ENCODE data around the gene KCNS3. TPM values are rescaled to one million over a fixed set of nuclear protein-coding genes. Genes with fewer than 3 reads are reported as not detected.

Gene KCNS3
- polyA plus RNA-seq, 1 donor from 2014 or later: not detected

DNA sequence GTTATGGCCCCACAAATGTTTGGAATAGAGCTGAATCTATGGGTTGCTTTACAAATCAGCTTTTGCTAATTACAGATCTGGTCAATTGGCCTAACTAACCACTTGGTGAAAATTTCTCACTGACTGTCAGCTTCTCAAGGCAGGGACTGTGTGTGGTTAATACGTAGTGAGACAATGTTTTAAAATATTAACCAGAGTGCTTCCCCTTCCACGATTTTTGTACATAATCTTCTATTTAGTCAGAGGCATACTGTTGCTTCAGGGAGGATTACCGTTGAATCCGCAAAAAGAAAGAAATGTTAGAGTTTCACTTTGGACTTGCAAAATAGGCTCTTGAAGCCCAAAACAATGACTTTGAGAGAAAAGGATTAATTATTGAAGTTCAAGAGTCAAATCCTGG lies 14.9 kb upstream of the KCNS3 start:
- peaks cover 18% of the 10 kb centered on the region for H3K27me3 Mint-ChIP-seq
- no peak overlapping the region for H3K27ac Mint-ChIP-seq
- no peaks in the 10 kb centered on the region for H3K4me1 Mint-ChIP-seq

DNA sequence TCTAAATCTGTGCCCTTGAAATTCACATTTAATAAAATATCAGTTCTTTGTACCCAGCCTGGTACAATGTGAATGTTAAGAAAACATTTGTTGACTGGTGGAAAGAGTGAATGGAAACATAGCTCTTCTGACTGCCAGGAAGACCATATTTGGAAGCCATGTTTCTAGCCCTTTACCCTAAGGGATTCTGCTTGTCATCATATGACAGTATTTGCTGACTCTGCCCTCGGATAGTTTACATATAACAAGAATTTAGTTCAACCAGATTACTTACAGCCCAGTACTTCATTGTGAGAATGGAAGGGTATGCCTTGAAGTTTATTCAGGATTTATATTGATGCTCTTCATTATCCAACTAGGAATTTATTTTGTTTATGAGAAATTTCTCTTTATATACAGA lies 13.8 kb upstream of the KCNS3 start:
- Mint-ChIP-seq H3K4me1 (no peaks in the 10 kb centered on the region), H3K4me3 (no peak overlapping the region), H3K9me3 (no peaks in the 10 kb centered on the region), H3K27me3 (peaks cover 11% of the 10 kb centered on the region), H3K36me3 (no peaks in the 10 kb centered on the region), H3K27ac (no peak overlapping the region)

More for the DNA sequence above, 14.9 kb upstream of the KCNS3 start:
- Mint-ChIP-seq H3K36me3 (no peaks in the 10 kb centered on the region), H3K4me3 (no peak overlapping the region), H3K9me3 (no peaks in the 10 kb centered on the region)

DNA sequence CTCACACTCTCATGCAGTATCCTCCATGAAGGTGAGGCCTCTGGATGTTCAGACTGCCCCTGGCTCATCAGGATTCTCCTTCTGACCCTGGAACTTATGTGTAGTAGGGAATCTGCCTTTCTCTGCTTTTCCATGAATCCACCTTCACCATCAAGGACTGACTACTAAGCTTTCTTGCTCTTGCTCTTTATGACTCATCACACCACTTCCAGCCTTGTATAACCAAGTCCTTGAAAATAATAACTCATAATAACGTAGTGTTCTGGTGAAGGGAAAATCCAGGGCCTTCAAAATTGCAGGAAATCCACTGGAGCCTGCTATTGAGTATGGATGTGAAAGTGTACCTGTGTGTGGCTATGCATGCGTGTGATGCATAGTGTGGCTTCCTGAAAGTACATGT lies 11.3 kb upstream of the KCNS3 start:
- H3K4me1 Mint-ChIP-seq: no peaks in the 10 kb centered on the region
- H3K36me3 Mint-ChIP-seq: no peaks in the 10 kb centered on the region
- no peaks in the 10 kb centered on the region for H3K9me3 Mint-ChIP-seq
- H3K27me3 Mint-ChIP-seq: peaks cover 11% of the 10 kb centered on the region
- no peak overlapping the region for H3K4me3 Mint-ChIP-seq
- H3K27ac Mint-ChIP-seq: no peak overlapping the region

DNA sequence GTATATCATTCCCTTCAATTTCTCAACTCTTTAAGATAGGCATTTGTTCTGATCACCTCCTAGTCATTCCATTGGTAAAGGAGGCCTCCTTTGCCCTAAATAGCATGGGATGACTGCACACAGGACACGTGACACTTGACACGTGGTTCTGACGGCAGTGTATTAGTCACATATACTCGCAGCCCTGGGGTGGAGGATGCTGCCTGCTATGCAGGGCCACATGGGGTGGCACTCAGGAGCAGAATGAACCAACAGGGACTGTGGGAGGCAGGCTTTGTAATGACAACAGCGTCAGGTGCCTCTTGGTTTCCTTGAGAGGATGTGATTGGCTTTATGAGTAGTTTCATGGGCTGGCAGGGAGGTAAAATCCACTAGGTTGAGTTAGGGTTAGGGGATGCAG lies 9.3 kb upstream of the KCNS3 start:
- no peak overlapping the region for H3K27ac Mint-ChIP-seq
- peaks cover 0 to 2% (median 0%) of the 10 kb centered on the region in 3 donors for H3K4me1 Mint-ChIP-seq
- no peaks in the 10 kb centered on the region for H3K36me3 Mint-ChIP-seq
- H3K4me3 Mint-ChIP-seq: no peak overlapping the region
- H3K27me3 Mint-ChIP-seq: peaks cover 20% of the 10 kb centered on the region
- H3K9me3 Mint-ChIP-seq: no peaks in the 10 kb centered on the region

DNA sequence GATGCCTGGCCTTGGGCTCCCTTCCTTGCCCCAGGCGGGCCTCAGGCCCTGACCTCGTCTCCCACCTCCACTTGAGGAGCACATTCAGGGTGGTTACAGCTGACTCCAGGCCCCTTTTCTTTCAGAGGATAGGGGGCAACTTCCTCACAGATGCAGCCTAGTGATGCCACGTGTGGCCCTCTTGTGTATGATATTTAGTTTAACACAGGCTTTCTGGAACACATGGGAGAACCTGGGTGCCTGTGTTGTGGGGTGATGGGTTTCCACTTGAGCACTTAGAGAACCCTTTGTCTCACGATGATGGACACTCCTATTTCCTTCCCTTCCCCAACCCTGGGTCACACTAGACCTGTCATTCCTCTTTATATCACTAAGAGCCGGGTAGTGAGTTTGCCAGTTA lies 6.8 kb upstream of the KCNS3 start:
- Mint-ChIP-seq H3K27me3 (peaks cover 35% of the 10 kb centered on the region), H3K4me3 (no peak overlapping the region), H3K36me3 (no peaks in the 10 kb centered on the region), H3K27ac (no peak overlapping the region), H3K9me3 (no peaks in the 10 kb centered on the region), H3K4me1 (peaks cover 0 to 2% (median 0%) of the 10 kb centered on the region in 3 donors)

DNA sequence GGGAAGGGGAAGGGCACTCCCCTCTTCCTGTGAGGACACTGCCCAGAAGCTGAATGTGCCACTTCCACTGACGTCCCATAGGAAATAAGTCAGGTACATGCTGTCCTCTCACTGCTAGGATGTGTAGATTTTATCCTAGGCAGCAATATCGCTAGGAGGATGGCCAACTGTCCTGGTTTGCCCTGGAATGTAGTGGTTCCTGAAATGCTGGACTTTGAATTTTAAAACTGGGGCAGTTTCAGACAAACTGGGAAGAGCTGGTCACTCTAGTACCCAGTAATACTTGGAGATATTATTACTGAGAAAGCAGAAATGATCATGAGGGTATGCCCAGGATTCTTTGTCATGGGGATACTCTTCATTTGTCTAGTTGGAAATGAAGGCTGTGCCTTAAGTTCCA lies 5.4 kb upstream of the KCNS3 start:
- H3K36me3 Mint-ChIP-seq: no peaks in the 10 kb centered on the region
- H3K27me3 Mint-ChIP-seq: peaks cover 45% of the 10 kb centered on the region
- no peak overlapping the region for H3K4me3 Mint-ChIP-seq
- peaks cover 2 to 6% (median 4%) of the 10 kb centered on the region in 3 donors for H3K4me1 Mint-ChIP-seq
- no peak overlapping the region for H3K27ac Mint-ChIP-seq
- H3K9me3 Mint-ChIP-seq: no peaks in the 10 kb centered on the region

DNA sequence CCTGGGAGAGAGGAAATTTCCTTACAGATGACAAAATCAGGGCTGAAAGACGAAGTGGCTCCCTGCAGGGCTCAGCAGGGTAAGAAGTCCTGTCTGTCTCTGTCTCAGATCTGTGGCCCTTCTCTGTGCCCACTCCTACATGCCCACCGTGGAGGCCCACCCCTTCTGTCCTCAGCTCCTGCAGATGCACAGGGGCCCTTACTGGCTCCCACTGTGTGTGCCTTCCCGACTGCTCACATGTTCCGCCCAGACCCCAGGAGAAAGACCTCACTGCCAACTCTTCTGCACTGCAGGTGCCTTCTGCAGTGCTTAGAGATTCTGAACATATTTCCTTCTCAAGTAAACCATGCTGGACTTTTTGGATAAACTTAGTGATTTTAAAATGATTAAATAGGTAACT lies 1.9 kb upstream of the KCNS3 start:
- Mint-ChIP-seq H3K27me3 (peaks cover 51% of the 10 kb centered on the region), H3K27ac (peak overlapping the region in 1 of 3 donors; percentile 20), H3K36me3 (no peaks in the 10 kb centered on the region), H3K9me3 (no peaks in the 10 kb centered on the region), H3K4me3 (peak overlapping the region in 1 of 4 donors; percentile 88), H3K4me1 (peaks cover 2 to 12% (median 5%) of the 10 kb centered on the region in 3 donors)

DNA sequence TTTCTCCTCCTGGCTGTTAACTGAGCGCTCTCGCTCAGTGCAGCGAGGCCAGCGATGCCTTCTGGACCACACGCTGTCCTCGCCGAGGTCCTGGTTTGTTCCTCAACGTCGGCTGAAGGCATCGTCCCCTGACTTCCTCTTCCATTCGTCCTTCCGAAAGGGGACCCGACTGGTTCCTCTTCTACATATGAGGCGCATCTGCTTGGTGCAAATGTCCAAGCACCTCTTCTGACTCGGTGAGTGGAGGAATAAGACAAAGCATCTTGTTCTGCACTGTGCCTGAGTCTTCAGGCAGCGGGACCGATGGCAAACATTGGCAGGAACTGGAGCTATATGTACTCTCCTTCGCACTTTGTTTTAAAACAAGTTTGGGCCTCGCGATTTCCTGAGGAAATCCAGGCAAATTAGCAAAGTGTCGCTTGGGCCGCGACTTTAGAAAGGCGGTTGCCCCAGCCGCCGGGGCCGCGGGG lies 621 bp upstream of the KCNS3 start:
- H3K27me3 Mint-ChIP-seq: peaks cover 56% of the 10 kb centered on the region
- H3K27ac Mint-ChIP-seq: peak overlapping the region; percentile 17 to 78 (median 71)
- H3K36me3 Mint-ChIP-seq: no peaks in the 10 kb centered on the region
- H3K9me3 Mint-ChIP-seq: no peaks in the 10 kb centered on the region
- peak overlapping the region; percentile 87 to 95 (median 91) for H3K4me3 Mint-ChIP-seq
- peaks cover 2 to 12% (median 5%) of the 10 kb centered on the region in 3 donors for H3K4me1 Mint-ChIP-seq

DNA sequence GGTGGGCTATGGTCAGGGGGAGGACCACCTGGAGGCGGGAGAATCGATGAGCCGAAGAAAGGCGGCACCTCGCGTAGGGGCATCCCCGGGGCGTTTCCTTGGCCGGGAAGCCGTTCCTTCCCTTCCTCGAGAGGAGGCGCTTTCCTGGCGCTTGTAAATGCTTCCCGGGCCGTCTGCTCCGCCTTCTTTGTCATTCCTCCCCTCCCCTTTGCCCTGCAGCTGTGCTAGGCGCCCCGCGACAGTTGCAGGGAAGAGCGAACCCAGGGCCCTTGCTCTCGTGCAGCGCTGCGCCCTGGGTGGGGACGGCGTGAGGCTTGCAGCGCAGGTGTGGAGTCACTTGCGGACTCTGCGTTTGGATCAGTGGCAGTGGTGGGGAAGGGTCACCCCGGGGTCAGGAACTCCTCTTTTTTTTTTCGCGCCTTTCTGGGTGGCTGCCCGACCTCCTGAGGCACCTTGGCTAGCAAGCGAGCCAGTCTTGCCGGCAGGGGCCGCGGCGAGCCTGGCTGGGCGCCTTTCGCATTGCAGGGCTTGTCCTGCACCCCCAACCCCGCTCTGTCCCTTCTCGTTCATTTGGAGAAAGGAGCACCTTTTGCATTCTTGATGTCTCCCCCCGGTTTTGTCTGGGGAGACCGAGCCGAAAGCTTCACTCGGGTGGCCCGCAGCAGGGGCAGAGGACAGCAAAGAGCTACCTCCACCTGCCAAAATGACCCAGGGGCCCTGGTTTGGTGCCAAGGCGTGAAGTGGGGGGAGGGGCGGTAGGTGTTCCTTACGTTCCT lies 858 bp downstream of the KCNS3 start:
- Mint-ChIP-seq H3K36me3 (peaks cover 2% of the 10 kb centered on the region), H3K27ac (no peak overlapping the region), H3K27me3 (peaks cover 45% of the 10 kb centered on the region), H3K4me1 (peaks cover 0 to 12% (median 5%) of the 10 kb centered on the region in 3 donors), H3K9me3 (peaks cover 0 to 4% (median 3%) of the 10 kb centered on the region in 3 donors), H3K4me3 (peak overlapping the region; percentile 86 to 95 (median 90))

DNA sequence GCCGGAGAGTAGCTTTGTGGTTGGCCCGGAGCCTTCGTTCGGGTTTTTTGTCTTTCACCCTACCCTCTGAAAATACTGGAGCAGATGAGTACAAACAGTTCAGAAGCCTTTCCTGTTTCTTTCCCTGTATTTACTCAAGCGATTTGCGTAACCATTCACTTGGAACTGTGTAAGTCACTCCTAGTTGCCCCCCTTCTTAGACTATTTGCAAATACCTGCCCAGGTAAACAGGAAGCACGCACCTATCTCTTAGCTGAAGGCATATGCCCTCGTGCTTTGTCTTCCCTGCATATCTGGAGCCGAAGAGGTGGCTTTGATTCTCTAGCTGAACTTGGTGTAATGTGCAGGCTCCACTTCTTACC lies 1.4 kb downstream of the KCNS3 start:
- Mint-ChIP-seq H3K36me3 (peaks cover 2% of the 10 kb centered on the region), H3K27ac (no peak overlapping the region), H3K4me1 (peaks cover 0 to 12% (median 5%) of the 10 kb centered on the region in 3 donors), H3K4me3 (peak overlapping the region in 3 of 4 donors; percentile 38 to 95 (median 87)), H3K27me3 (peaks cover 45% of the 10 kb centered on the region), H3K9me3 (peaks cover 0 to 4% (median 3%) of the 10 kb centered on the region in 3 donors)

DNA sequence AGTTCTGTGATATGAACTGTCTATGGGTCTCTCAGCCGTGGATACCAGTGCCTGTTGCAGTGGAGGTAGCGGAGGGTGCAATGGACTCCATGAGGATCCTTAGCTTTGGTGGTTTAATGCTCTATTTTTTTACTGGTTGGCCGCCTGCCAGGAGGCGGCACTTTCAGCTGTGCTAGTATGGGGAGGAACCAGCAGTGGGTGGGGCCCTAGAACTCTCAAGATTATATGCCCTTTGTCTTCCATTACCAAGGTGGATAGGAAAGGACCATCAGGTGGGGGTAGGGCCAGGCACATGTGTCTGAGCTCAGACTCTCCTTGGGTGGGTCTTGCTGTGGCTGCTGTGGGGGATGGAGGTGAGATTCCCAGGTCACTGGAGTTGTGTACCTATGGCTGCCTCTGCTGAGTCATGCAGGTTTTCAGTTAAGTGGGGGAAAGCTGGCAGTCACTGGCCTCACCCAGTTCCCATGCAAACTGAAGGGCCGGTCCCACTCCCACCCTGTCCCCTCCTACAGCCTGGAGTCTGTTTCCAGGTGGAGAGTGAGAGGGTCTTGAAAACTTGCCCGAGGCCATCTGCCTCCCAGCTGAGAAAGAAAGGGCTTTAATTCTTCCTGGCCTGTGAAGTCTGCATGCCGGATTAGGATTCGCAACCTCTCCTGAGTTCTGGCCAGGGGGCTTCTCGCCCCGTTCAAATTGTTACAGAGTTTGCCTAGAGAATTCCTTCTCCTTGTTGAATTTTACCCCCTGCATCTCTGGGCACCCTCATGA lies 14.5 kb downstream of the KCNS3 start:
- Mint-ChIP-seq H3K4me1 (no peaks in the 10 kb centered on the region), H3K36me3 (no peaks in the 10 kb centered on the region), H3K27me3 (peaks cover 26% of the 10 kb centered on the region), H3K9me3 (peaks cover 8 to 14% (median 12%) of the 10 kb centered on the region in 3 donors), H3K27ac (no peak overlapping the region), H3K4me3 (no peak overlapping the region)

DNA sequence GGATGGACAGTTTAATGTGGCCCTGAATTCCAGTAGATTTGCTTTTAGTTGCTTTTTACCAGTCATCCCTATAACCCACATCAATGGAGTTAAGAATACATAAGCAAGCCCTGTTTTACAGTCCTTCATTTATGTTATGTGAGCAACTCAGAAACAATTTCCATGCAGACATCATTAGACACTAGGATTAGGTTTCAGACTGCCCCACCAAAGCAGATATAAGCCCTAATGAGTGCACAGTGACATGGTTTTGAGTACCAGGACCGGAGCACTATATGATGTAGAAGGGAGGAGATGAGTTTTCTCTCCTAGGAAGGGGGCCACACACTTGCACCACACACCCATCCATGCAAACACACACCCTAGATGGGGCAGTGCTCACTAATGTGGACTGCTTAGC lies 15.5 kb downstream of the KCNS3 start:
- Mint-ChIP-seq H3K36me3 (no peaks in the 10 kb centered on the region), H3K27ac (no peak overlapping the region), H3K27me3 (peaks cover 26% of the 10 kb centered on the region), H3K4me1 (no peaks in the 10 kb centered on the region), H3K4me3 (no peak overlapping the region), H3K9me3 (peaks cover 9 to 14% (median 12%) of the 10 kb centered on the region in 3 donors)

DNA sequence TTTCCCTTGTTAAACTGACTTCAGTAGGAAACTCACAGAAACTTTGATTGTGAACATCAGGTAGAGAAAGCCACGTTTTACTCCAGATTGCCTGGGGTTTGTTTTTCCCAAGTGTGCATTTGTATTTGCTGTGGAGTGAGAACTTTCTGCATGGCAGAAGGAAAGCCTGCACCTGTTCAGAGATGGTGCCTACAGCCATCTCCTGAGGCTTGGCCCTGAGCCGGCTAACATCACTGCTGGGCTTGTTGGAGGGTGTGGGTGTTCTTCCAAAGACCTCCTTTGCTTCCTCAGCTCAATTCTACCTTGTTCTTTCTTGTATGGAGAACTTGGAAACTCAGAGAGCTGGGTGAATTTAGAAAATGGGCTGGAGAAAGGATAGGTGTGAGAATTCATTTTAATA lies 16.1 kb downstream of the KCNS3 start:
- H3K4me3 Mint-ChIP-seq: no peak overlapping the region
- no peaks in the 10 kb centered on the region for H3K4me1 Mint-ChIP-seq
- no peaks in the 10 kb centered on the region for H3K36me3 Mint-ChIP-seq
- peaks cover 26% of the 10 kb centered on the region for H3K27me3 Mint-ChIP-seq
- H3K9me3 Mint-ChIP-seq: peaks cover 9 to 14% (median 12%) of the 10 kb centered on the region in 3 donors
- no peak overlapping the region for H3K27ac Mint-ChIP-seq

DNA sequence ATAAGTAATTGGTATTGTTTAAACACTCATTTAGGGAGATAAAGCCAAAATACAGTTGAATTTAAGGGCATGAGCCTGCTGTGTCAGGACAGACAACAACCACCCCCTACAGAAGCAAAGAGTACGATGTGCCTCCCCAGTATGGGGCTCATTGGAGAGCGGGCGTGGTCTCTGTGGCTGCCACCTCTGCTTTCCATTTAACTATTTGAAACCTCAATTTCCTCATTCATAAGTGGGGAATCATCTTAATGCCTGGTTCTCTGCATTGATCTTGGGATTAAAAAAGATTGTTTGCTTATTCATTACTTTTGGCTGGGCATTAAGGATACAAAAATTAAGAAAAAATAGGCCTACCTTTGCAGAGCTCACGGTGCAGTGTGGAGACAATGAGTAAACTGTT lies 21.4 kb downstream of the KCNS3 start:
- Mint-ChIP-seq H3K36me3 (no peaks in the 10 kb centered on the region), H3K27ac (no peak overlapping the region), H3K4me3 (no peak overlapping the region), H3K9me3 (peaks cover 0 to 10% (median 2%) of the 10 kb centered on the region in 3 donors), H3K4me1 (no peaks in the 10 kb centered on the region), H3K27me3 (peaks cover 19% of the 10 kb centered on the region)

DNA sequence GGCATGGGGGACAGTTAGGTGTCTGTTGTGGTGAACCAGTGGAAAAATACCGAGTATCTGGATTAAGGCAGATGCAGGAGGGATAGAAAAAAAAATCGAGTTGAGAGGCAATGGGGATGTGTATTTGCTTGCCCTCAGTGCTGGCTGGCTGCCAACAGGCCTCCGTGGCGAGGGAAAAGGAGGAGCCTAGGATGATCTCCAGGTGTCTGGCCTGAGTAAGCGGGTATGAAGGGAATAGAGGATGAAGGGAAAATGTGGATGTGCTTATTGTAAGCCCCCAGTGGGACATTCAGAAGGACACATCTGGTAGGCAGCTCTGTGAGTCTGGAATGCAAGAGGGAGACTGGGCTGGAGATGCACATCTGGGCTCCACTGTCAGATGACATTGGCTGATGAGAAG lies 22.8 kb downstream of the KCNS3 start:
- Mint-ChIP-seq H3K36me3 (no peaks in the 10 kb centered on the region), H3K27me3 (peaks cover 20% of the 10 kb centered on the region), H3K4me1 (no peaks in the 10 kb centered on the region), H3K27ac (no peak overlapping the region), H3K9me3 (peaks cover 0 to 7% (median 2%) of the 10 kb centered on the region in 3 donors), H3K4me3 (no peak overlapping the region)

All from IgD-negative memory B cell (primary cell).